H9 (cell line): ENCODE results near the gene COMP. TPM values are rescaled to one million over a fixed set of nuclear protein-coding genes. Genes with fewer than 3 reads are reported as not detected.

Experiments used
- DNase-seq: peaks from one replicate; pipeline ENCODE4 v3.0.0-alpha.2; 2017
- H2AFZ ChIP-seq: one replicate; pipeline ENCODE4 v1.6.1; 2013; ENCODE audit warnings: mild to moderate bottlenecking, low read length, control low read depth, moderate library complexity
- H2AK5ac ChIP-seq: 2 replicates; pipeline ENCODE4 v1.6.1; 2013; ENCODE audit warnings: low read length, control low read depth, mixed read lengths; ENCODE audit not compliant: insufficient read length
- H2BK120ac ChIP-seq: one replicate; pipeline ENCODE4 v1.6.1; 2013; ENCODE audit warnings: low read depth, mild to moderate bottlenecking, low read length, control low read depth, inconsistent platforms; ENCODE audit not compliant: poor library complexity, severe bottlenecking
- H2BK12ac ChIP-seq: 2 replicates; pipeline ENCODE4 v1.6.1; 2013; ENCODE audit warnings: low read length, control low read depth, mixed read lengths, low read depth; ENCODE audit not compliant: insufficient read length
- H2BK15ac ChIP-seq: 2 replicates; pipeline ENCODE4 v1.6.1; 2013; ENCODE audit warnings: low read depth, low read length, control low read depth
- H2BK20ac ChIP-seq: one replicate; pipeline ENCODE4 v1.6.1; 2013; ENCODE audit warnings: low read depth, mild to moderate bottlenecking, low read length, control low read depth, inconsistent platforms; ENCODE audit not compliant: poor library complexity, severe bottlenecking
- H2BK5ac ChIP-seq: 2 replicates; pipeline ENCODE4 v1.6.1; 2013; ENCODE audit warnings: low read length, control low read depth, mixed read lengths; ENCODE audit not compliant: insufficient read length
- H3K14ac ChIP-seq: 2 replicates; pipeline ENCODE4 v1.6.1; 2013; ENCODE audit warnings: low read length, control low read depth; ENCODE audit not compliant: insufficient read depth
- H3K18ac ChIP-seq: 2 replicates; pipeline ENCODE4 v1.6.1; 2013; ENCODE audit warnings: low read depth, mild to moderate bottlenecking, mixed read lengths, low read length, control low read depth; ENCODE audit not compliant: insufficient read length
- H3K23ac ChIP-seq: 2 replicates; pipeline ENCODE4 v1.6.1; 2013; ENCODE audit warnings: low read length, control low read depth, mixed read lengths, low read depth; ENCODE audit not compliant: insufficient read length
- H3K23me2 ChIP-seq: 2 replicates; pipeline ENCODE4 v1.6.1; 2013; ENCODE audit warnings: low read depth, mild to moderate bottlenecking, mixed read lengths, low read length, control low read depth; ENCODE audit not compliant: insufficient read length, poor library complexity, severe bottlenecking
- H3K27ac ChIP-seq: 2 replicates; pipeline ENCODE4 v1.5.1; 2013; ENCODE audit warnings: low read length, control low read depth, mixed read lengths, low read depth; ENCODE audit not compliant: insufficient read length
- H3K27me3 ChIP-seq: 2 replicates; pipeline ENCODE4 v1.6.1; 2013; ENCODE audit warnings: low read length, control low read depth, inconsistent platforms; ENCODE audit not compliant: insufficient read depth
- H3K4ac ChIP-seq: 2 replicates; pipeline ENCODE4 v1.6.1; 2013; ENCODE audit warnings: low read depth, mild to moderate bottlenecking, control low read depth, inconsistent platforms, low read length, moderate library complexity
- H3K4me1 ChIP-seq: 2 replicates; pipeline ENCODE4 v1.6.1; 2013; ENCODE audit warnings: low read length, control low read depth, inconsistent platforms; ENCODE audit not compliant: insufficient read depth
- H3K4me2 ChIP-seq: 2 replicates; pipeline ENCODE4 v1.6.1; 2013; ENCODE audit warnings: low read length, control low read depth, mixed read lengths; ENCODE audit not compliant: insufficient read length, insufficient read depth
- H3K56ac ChIP-seq: 2 replicates; pipeline ENCODE4 v1.6.1; 2013; ENCODE audit warnings: low read depth, mild to moderate bottlenecking, mixed read lengths, low read length, control low read depth; ENCODE audit not compliant: insufficient read length
- H3K79me1 ChIP-seq: 2 replicates; pipeline ENCODE4 v1.6.1; 2013; ENCODE audit warnings: low read depth, mild to moderate bottlenecking, moderate library complexity, low read length, control low read depth, inconsistent platforms; ENCODE audit not compliant: insufficient read depth, poor library complexity, severe bottlenecking
- H3K79me2 ChIP-seq: 2 replicates; pipeline ENCODE4 v1.6.1; 2013; ENCODE audit warnings: low read length, control low read depth, inconsistent platforms; ENCODE audit not compliant: insufficient read depth
- H3K9ac ChIP-seq: 2 replicates; pipeline ENCODE4 v1.6.1; 2013; ENCODE audit warnings: low read length, control low read depth, mixed read lengths; ENCODE audit not compliant: insufficient read length; ENCODE audit errors: extremely low read depth
- H3K9me3 ChIP-seq: one replicate; pipeline ENCODE4 v1.6.1; 2013; ENCODE audit warnings: low read depth, low read length, inconsistent platforms; ENCODE audit not compliant: control insufficient read depth
- H3T11ph ChIP-seq: one replicate; pipeline ENCODE4 v1.6.1; 2013; ENCODE audit warnings: mild to moderate bottlenecking, low read length, control low read depth, inconsistent platforms
- H4K20me1 ChIP-seq: one replicate; pipeline ENCODE4 v1.6.1; 2013; ENCODE audit not compliant: control insufficient read depth, insufficient read length, insufficient read depth
- H4K5ac ChIP-seq: 2 replicates; pipeline ENCODE4 v1.6.1; 2013; ENCODE audit warnings: low read depth, mild to moderate bottlenecking, mixed read lengths, low read length, control low read depth; ENCODE audit not compliant: insufficient read length
- H4K8ac ChIP-seq: replicated peaks from 2 replicates; pipeline ENCODE4 v1.6.1; 2013; ENCODE audit warnings: low read length, control low read depth, mixed read lengths, low read depth; ENCODE audit not compliant: insufficient read length
- H4K91ac ChIP-seq: 2 replicates; pipeline ENCODE4 v1.6.1; 2013; ENCODE audit warnings: low read depth, mild to moderate bottlenecking, moderate library complexity, mixed read lengths, low read length, control low read depth; ENCODE audit not compliant: insufficient read length
- H3K27ac Mint-ChIP-seq, 3 experiments: 2 replicates in 2 of 3; 3 replicates in 1 of 3; pipeline ENCODE4 v1.8.0; 2020 to 2021; ENCODE audit warnings: mixed read lengths in 3 of 3, mild to moderate bottlenecking in 1 of 3, moderate library complexity in 1 of 3
- H3K27me3 Mint-ChIP-seq: 2 replicates; pipeline ENCODE4 v1.8.0; 2021; ENCODE audit warnings: low read depth, mild to moderate bottlenecking, moderate library complexity, mixed read lengths
- H3K36me3 Mint-ChIP-seq, 3 experiments: 2 replicates in 2 of 3; 3 replicates in 1 of 3; pipeline ENCODE4 v1.8.0; 2020 to 2021; ENCODE audit warnings: low read depth in 3 of 3, mixed read lengths in 3 of 3; ENCODE audit not compliant: insufficient read depth in 1 of 3
- H3K4me1 Mint-ChIP-seq, 2 experiments: 2 replicates each; pipeline ENCODE4 v1.8.0; 2020; ENCODE audit warnings: mixed read lengths in 2 of 2
- H3K4me3 Mint-ChIP-seq, 2 experiments: 2 replicates in 1 of 2; 3 replicates in 1 of 2; pipeline ENCODE4 v1.8.0; 2020 to 2021; ENCODE audit warnings: mild to moderate bottlenecking in 2 of 2, mixed read lengths in 2 of 2, moderate library complexity in 1 of 2
- H3K9me3 Mint-ChIP-seq, 2 experiments: 2 replicates in 1 of 2; 3 replicates in 1 of 2; pipeline ENCODE4 v1.8.0; 2020; ENCODE audit warnings: mild to moderate bottlenecking in 2 of 2, mixed read lengths in 2 of 2, moderate library complexity in 1 of 2
- CTCF ChIP-seq: fragments of 200-600 bp; sonication (generic); conservative IDR thresholded peaks from 3 replicates; pipeline ENCODE4 v1.8.0; 2021; ENCODE audit warnings: antibody characterized with exemption, mild to moderate bottlenecking
- WGBS: extraction: QIAGEN DNeasy Blood & Tissue Kit; methylation state at CpG from one replicate; pipeline ENCODE4 v1.1.7; 2013; ENCODE audit warnings: missing lambda C conversion rate, low lambda C conversion rate, mixed read lengths; ENCODE audit not compliant: insufficient read length; ENCODE audit errors: extremely low coverage; 5-methylcytosine and 5-hydroxymethylcytosine counted together
- total RNA-seq: library from RNA; stranded (reverse); gene quantifications from 2 replicates; pipeline ENCODE4 v1.2.1, GENCODE V29; 2021

Gene COMP
- total RNA-seq, 1 experiment from 2014 or later, result 0.15 TPM

GRCh38 chr19:18776736-18777135 is 14.4 kb downstream of the COMP start:
- Histone ChIP-seq H3K4me1 (no peaks in the 10 kb centered on the region), H3K56ac (no peak overlapping the region), H2BK12ac (no peak overlapping the region), H2BK5ac (no peak overlapping the region), H3K27ac (no peak overlapping the region), H4K5ac (no peak overlapping the region), H2AFZ (no peak overlapping the region), H3K14ac (no peak overlapping the region; the same call in 1 of the 2 replicates), H4K20me1 (no peaks in the 10 kb centered on the region), H3K23ac (no peak overlapping the region), H3K23me2 (no peaks in the 10 kb centered on the region), H4K91ac (no peak overlapping the region), H3K9me3 (no peaks in the 10 kb centered on the region), H3K79me2 (no peaks in the 10 kb centered on the region), H3K9ac (no peak overlapping the region), H2BK15ac (no peak overlapping the region), H3K4ac (no peak overlapping the region), H4K8ac (no peak overlapping the region), H3K18ac (no peak overlapping the region), H2AK5ac (no peak overlapping the region), H2BK120ac (no peak overlapping the region), H2BK20ac (no peak overlapping the region), H3T11ph (no peak overlapping the region), H3K4me2 (no peak overlapping the region), H3K27me3 (peaks cover 64% of the 10 kb centered on the region), H3K79me1 (no peaks in the 10 kb centered on the region)
- TF ChIP-seq CTCF, result no peak
- Mint-ChIP-seq H3K36me3 (no peaks in the 10 kb centered on the region), H3K9me3 (no peaks in the 10 kb centered on the region), H3K4me1 (peaks cover 2 to 9% of the 10 kb centered on the region in 2 experiments; a peak in 1 of 4 replicates), H3K4me3 (no peak overlapping the region; a peak in 1 of 5 replicates), H3K27ac (no peak overlapping the region), H3K27me3 (peaks cover 96% of the 10 kb centered on the region)
- no CpG with 5 or more reads among the region's 12 CpGs for WGBS
- no peak for DNase-seq
